ENCODE results near the gene SGSM2. TPM values are rescaled to one million over a fixed set of nuclear protein-coding genes. Genes with fewer than 3 reads are reported as not detected.
A peak's percentile ranks its signal among the peaks of the same experiment; 100 is the strongest.

Gene SGSM2
- total and polyA plus RNA-seq, 4 donors = 5.5 to 17.5 (median 12.4) TPM

- H3K36me3 ChIP-seq (ENCODE audit: control insufficient read depth in 4 of 4, insufficient read depth in 3 of 4, low read depth in 1 of 4, low read length in 3 of 4) = peaks cover 7 to 16% (median 11%) of the 10 kb centered on the region in 4 donors
- 33% methylated on average over 19 of the region's 19 CpGs for WGBS
- H3K4me1 ChIP-seq (ENCODE audit: control insufficient read depth in 4 of 4, insufficient read depth in 4 of 4, low read length in 3 of 4) = peaks cover 0 to 3% (median under 1%) of the 10 kb centered on the region in 4 donors
- DNase-seq (ENCODE audit: low spot score) = peak; percentile 92
- no peak overlapping the region for H3K4me3 ChIP-seq (ENCODE audit: low read depth in 1 of 3, low read length in 3 of 3)
- H3K27ac ChIP-seq (ENCODE audit: low read depth in 1 of 2, low read length in 2 of 2) = no peak overlapping the region
- no peaks in the 10 kb centered on the region for H3K9me3 ChIP-seq (ENCODE audit: control insufficient read depth in 4 of 4, low read length in 3 of 4)
- peak overlapping the region in 1 of 2 donors; percentile 6 for H3K9ac ChIP-seq (ENCODE audit: low read depth in 1 of 2, low read length in 2 of 2)
- H3K27me3 ChIP-seq (ENCODE audit: control insufficient read depth in 4 of 4, insufficient read depth in 4 of 4, low read length in 3 of 4) = no peaks in the 10 kb centered on the region
- TF ChIP-seq HNF4A (conservative IDR thresholded peaks at IDR 0.05) = no peak
- TF ChIP-seq CTCF (IDR thresholded peaks at IDR 0.05; ENCODE audit: low read depth, low read length, missing input control) = peak; percentile 99
- peak; percentile 23 for TF ChIP-seq REST (IDR thresholded peaks at IDR 0.05)
- TF ChIP-seq FOXA2 (IDR thresholded peaks at IDR 0.05) = no peak
- TF ChIP-seq NR2F2 (IDR thresholded peaks at IDR 0.05) = no peak
- TF ChIP-seq TAF1 (conservative IDR thresholded peaks at IDR 0.05) = no peak
- TF ChIP-seq RAD21 (IDR thresholded peaks at IDR 0.05) = peak; percentile 96 to 97
These were observed 78.9 kb downstream of the SGSM2 start for GRCh38 chr17:2416010-2416734.

- Histone ChIP-seq H3K4me3 (ENCODE audit: low read depth in 1 of 3, low read length in 3 of 3) (no peak overlapping the region), H3K36me3 (ENCODE audit: control insufficient read depth in 4 of 4, insufficient read depth in 3 of 4, low read depth in 1 of 4, low read length in 3 of 4) (peaks cover 7 to 16% (median 11%) of the 10 kb centered on the region in 4 donors), H3K27me3 (ENCODE audit: control insufficient read depth in 4 of 4, insufficient read depth in 4 of 4, low read length in 3 of 4) (no peaks in the 10 kb centered on the region), H3K9me3 (ENCODE audit: control insufficient read depth in 4 of 4, low read length in 3 of 4) (no peaks in the 10 kb centered on the region), H3K4me1 (ENCODE audit: control insufficient read depth in 4 of 4, insufficient read depth in 4 of 4, low read length in 3 of 4) (peaks cover 0 to 3% (median under 1%) of the 10 kb centered on the region in 4 donors), H3K27ac (ENCODE audit: low read depth in 1 of 2, low read length in 2 of 2) (no peak overlapping the region), H3K9ac (ENCODE audit: low read depth in 1 of 2, low read length in 2 of 2) (no peak overlapping the region)
- WGBS = 61% methylated on average over 7 of the region's 7 CpGs
- TF ChIP-seq TAF1 (conservative IDR thresholded peaks at IDR 0.05) = no peak
- TF ChIP-seq NR2F2 (IDR thresholded peaks at IDR 0.05) = peak; percentile 13
- DNase-seq (ENCODE audit: low spot score) = no peak
These were observed 81.3 kb downstream of the SGSM2 start for GRCh38 chr17:2418572-2418971.

GRCh38 chr17:2419486-2419885, 82.2 kb downstream of the SGSM2 start:
- Histone ChIP-seq H3K27me3 (ENCODE audit: control insufficient read depth in 4 of 4, insufficient read depth in 4 of 4, low read length in 3 of 4) (no peaks in the 10 kb centered on the region), H3K9me3 (ENCODE audit: control insufficient read depth in 4 of 4, low read length in 3 of 4) (no peaks in the 10 kb centered on the region), H3K4me3 (ENCODE audit: low read depth in 1 of 3, low read length in 3 of 3) (no peak overlapping the region), H3K4me1 (ENCODE audit: control insufficient read depth in 4 of 4, insufficient read depth in 4 of 4, low read length in 3 of 4) (peaks cover 0 to 3% (median under 1%) of the 10 kb centered on the region in 4 donors), H3K9ac (ENCODE audit: low read depth in 1 of 2, low read length in 2 of 2) (no peak overlapping the region), H3K27ac (ENCODE audit: low read depth in 1 of 2, low read length in 2 of 2) (no peak overlapping the region), H3K36me3 (ENCODE audit: control insufficient read depth in 4 of 4, insufficient read depth in 3 of 4, low read depth in 1 of 4, low read length in 3 of 4) (peaks cover 7 to 13% (median 11%) of the 10 kb centered on the region in 4 donors)
- DNase-seq (ENCODE audit: low spot score) = no peak
- 94% methylated on average over 6 of the region's 6 CpGs for WGBS
- TF ChIP-seq RAD21 (IDR thresholded peaks at IDR 0.05) = no peak
- TF ChIP-seq ATF3 (IDR thresholded peaks at IDR 0.05) = no peak
- no peak for TF ChIP-seq HNF4A (conservative IDR thresholded peaks at IDR 0.05)
- no peak for TF ChIP-seq GABPA (IDR thresholded peaks at IDR 0.05 in 1 of 2, conservative IDR thresholded peaks at IDR 0.05 in 1 of 2)
- no peak for TF ChIP-seq NR2F2 (IDR thresholded peaks at IDR 0.05)
- TF ChIP-seq YY1 (IDR thresholded peaks at IDR 0.05) = no peak
- no peak for TF ChIP-seq EGR1 (IDR thresholded peaks at IDR 0.05; ENCODE audit: low read depth in 2 of 2)
- TF ChIP-seq SP1 (IDR thresholded peaks at IDR 0.05) = no peak
- no peak for TF ChIP-seq REST (IDR thresholded peaks at IDR 0.05)
- no peak for TF ChIP-seq FOXA1 (IDR thresholded peaks at IDR 0.05)
- TF ChIP-seq TAF1 (conservative IDR thresholded peaks at IDR 0.05) = no peak
- no peak for TF ChIP-seq ZBTB33 (IDR thresholded peaks at IDR 0.05)
- TF ChIP-seq FOXA2 (IDR thresholded peaks at IDR 0.05) = no peak

Measured in liver (tissue), 9 donors.